Measurements from ENCODE around the gene HLA-DOB. TPM values are rescaled to one million over a fixed set of nuclear protein-coding genes. Genes with fewer than 3 reads are reported as not detected.
A peak's percentile ranks its signal among the peaks of the same experiment; 100 is the strongest.

The HLA-DOB gene
- total and polyA plus RNA-seq, 2 of the 13 experiments (the other 11 are each of a cell fraction or from before 2014, with no cell fraction given), result not detected

- TF ChIP-seq ZNF260 (CRISPR knock-in tag; IDR thresholded peaks at IDR 0.05; ENCODE audit: borderline replicate concordance, low read depth) (no peak), NCOA1 (CRISPR knock-in tag; IDR thresholded peaks at IDR 0.05) (no peak), ZNF607 (CRISPR knock-in tag; IDR thresholded peaks at IDR 0.05; ENCODE audit: borderline replicate concordance) (peak; percentile 63), SRSF4 (IDR thresholded peaks at IDR 0.05; ENCODE audit: low read depth, low read length, poor library complexity, severe bottlenecking) (no peak), ARNTL (CRISPR knock-in tag; IDR thresholded peaks at IDR 0.05) (peak; percentile 82), TP53 (CRISPR knock-in tag; conservative IDR thresholded peaks at IDR 0.05) (0 out of 2 replicates have a peak, but pooled peaks have one; percentile 69), ZNF317 (CRISPR knock-in tag; IDR thresholded peaks at IDR 0.05) (peak; percentile 44; the same call in 1 of the 2 replicates), ZNF713 (CRISPR knock-in tag; IDR thresholded peaks at IDR 0.05) (no peak), ELF1 (CRISPR knock-in tag; IDR thresholded peaks at IDR 0.05) (peak; percentile 11; the same call in 1 of the 2 replicates), DNMT1 (CRISPR knock-in tag; IDR thresholded peaks at IDR 0.05) (no peak), ZNF224 (CRISPR knock-in tag; IDR thresholded peaks at IDR 0.05) (peak; percentile 74; the same call in 1 of the 2 replicates), SATB2 (CRISPR knock-in tag; IDR thresholded peaks at IDR 0.05) (peak; percentile 87; the same call in 1 of the 2 replicates), NONO (IDR thresholded peaks at IDR 0.05) (no peak), NONO (CRISPR knock-in tag; conservative IDR thresholded peaks at IDR 0.05) (peak; percentile 67), ZNF230 (CRISPR knock-in tag; IDR thresholded peaks at IDR 0.05) (no peak), CEBPB (IDR thresholded peaks at IDR 0.05; ENCODE audit: borderline replicate concordance, low read depth, low read length) (no peak), ZNF276 (CRISPR knock-in tag; IDR thresholded peaks at IDR 0.05; ENCODE audit: low read depth) (no peak), PLRG1 (conservative IDR thresholded peaks at IDR 0.05) (no peak), NCOA2 (CRISPR knock-in tag; IDR thresholded peaks at IDR 0.05) (peak; percentile 14; the same call in 1 of the 2 replicates), NR2F2 (IDR thresholded peaks at IDR 0.05; ENCODE audit: borderline replicate concordance, low read depth) (no peak), YEATS2 (CRISPR knock-in tag; IDR thresholded peaks at IDR 0.05; ENCODE audit: borderline replicate concordance) (peak; percentile 48; the same call in 1 of the 2 replicates), NFRKB (IDR thresholded peaks at IDR 0.05) (no peak), SPEN (CRISPR knock-in tag; IDR thresholded peaks at IDR 0.05; ENCODE audit: low read depth) (peak; percentile 83), JUN (CRISPR knock-in tag; IDR thresholded peaks at IDR 0.05) (no peak), FIP1L1 (IDR thresholded peaks at IDR 0.05; ENCODE audit: borderline replicate concordance, insufficient read depth, low read depth, low read length) (no peak; the same call in 1 of the 2 replicates)
- TF ChIP-seq, protein P1, sequence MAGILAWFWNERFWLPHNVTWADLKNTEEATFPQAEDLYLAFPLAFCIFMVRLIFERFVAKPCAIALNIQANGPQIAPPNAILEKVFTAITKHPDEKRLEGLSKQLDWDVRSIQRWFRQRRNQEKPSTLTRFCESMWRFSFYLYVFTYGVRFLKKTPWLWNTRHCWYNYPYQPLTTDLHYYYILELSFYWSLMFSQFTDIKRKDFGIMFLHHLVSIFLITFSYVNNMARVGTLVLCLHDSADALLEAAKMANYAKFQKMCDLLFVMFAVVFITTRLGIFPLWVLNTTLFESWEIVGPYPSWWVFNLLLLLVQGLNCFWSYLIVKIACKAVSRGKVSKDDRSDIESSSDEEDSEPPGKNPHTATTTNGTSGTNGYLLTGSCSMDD (CRISPR knock-in tag; IDR thresholded peaks at IDR 0.05), result no peak
Observed at GRCh38 chr6:32853541-32854375, 37.0 kb upstream of the HLA-DOB start, which contains the start of the genes PSMB9 and TAP1 (continued).

Data from HepG2 (cell line).